HEK293 (cell line): ENCODE data around the gene STRN4.

Source experiments
- AEBP2 ChIP-seq: fragments of 450-650 bp; formaldehyde crosslinking; IDR thresholded peaks from 2 replicates; pipeline ENCODE4 v1.5.1; 2016; ENCODE audit warnings: missing biosample characterization, missing genetic modification characterization, borderline replicate concordance
- BCL11A ChIP-seq: fragments of 450-650 bp; formaldehyde crosslinking; IDR thresholded peaks from 2 replicates; pipeline ENCODE4 v1.5.1; 2016; ENCODE audit warnings: low read depth, missing biosample characterization, missing genetic modification characterization
- PRDM4 ChIP-seq: fragments of 450-650 bp; formaldehyde crosslinking; IDR thresholded peaks from 2 replicates; pipeline ENCODE4 v1.5.1; 2017; ENCODE audit warnings: missing biosample characterization, missing genetic modification characterization
- REPIN1 ChIP-seq: fragments of 450-650 bp; formaldehyde crosslinking; IDR thresholded peaks from 2 replicates; pipeline ENCODE4 v1.5.1; 2017; ENCODE audit warnings: missing biosample characterization, missing genetic modification characterization, low read depth
- SCRT2 ChIP-seq: fragments of 450-650 bp; formaldehyde crosslinking; IDR thresholded peaks from 2 replicates; pipeline ENCODE4 v1.5.1; 2016; ENCODE audit warnings: missing biosample characterization, missing genetic modification characterization
- ZBTB10 ChIP-seq: fragments of 450-650 bp; formaldehyde crosslinking; IDR thresholded peaks from 2 replicates; pipeline ENCODE4 v1.5.1; 2016; ENCODE audit warnings: missing biosample characterization, missing genetic modification characterization
- ZBTB11 ChIP-seq: fragments of 450-650 bp; formaldehyde crosslinking; conservative IDR thresholded peaks from 2 replicates; pipeline ENCODE4 v1.5.1; 2016; ENCODE audit warnings: low read depth, missing biosample characterization, missing genetic modification characterization
- ZBTB6 ChIP-seq: fragments of 450-650 bp; formaldehyde crosslinking; IDR thresholded peaks from 2 replicates; pipeline ENCODE4 v1.5.1; 2017; ENCODE audit warnings: missing biosample characterization, missing genetic modification characterization
- ZNF121 ChIP-seq: fragments of 450-650 bp; formaldehyde crosslinking; IDR thresholded peaks from 2 replicates; pipeline ENCODE4 v1.5.1; 2016; ENCODE audit warnings: missing biosample characterization, missing genetic modification characterization
- ZNF140 ChIP-seq: fragments of 450-650 bp; formaldehyde crosslinking; IDR thresholded peaks from 2 replicates; pipeline ENCODE4 v1.5.1; 2016; ENCODE audit warnings: missing biosample characterization, missing genetic modification characterization
- ZNF169 ChIP-seq: fragments of 450-650 bp; formaldehyde crosslinking; IDR thresholded peaks from 2 replicates; pipeline ENCODE4 v1.5.1; 2016; ENCODE audit warnings: missing biosample characterization, missing genetic modification characterization
- ZNF18 ChIP-seq: fragments of 450-650 bp; formaldehyde crosslinking; IDR thresholded peaks from 2 replicates; pipeline ENCODE4 v1.5.1; 2016; ENCODE audit warnings: missing biosample characterization, missing genetic modification characterization
- ZNF221 ChIP-seq: fragments of 450-650 bp; formaldehyde crosslinking; IDR thresholded peaks from 2 replicates; pipeline ENCODE4 v1.5.1; 2017; ENCODE audit warnings: missing biosample characterization, missing genetic modification characterization, borderline replicate concordance
- ZNF335 ChIP-seq: fragments of 450-650 bp; formaldehyde crosslinking; conservative IDR thresholded peaks from 2 replicates; pipeline ENCODE4 v1.5.1; 2016; ENCODE audit warnings: missing biosample characterization, missing genetic modification characterization
- ZNF341 ChIP-seq: fragments of 450-650 bp; formaldehyde crosslinking; IDR thresholded peaks from 2 replicates; pipeline ENCODE4; 2016; ENCODE audit warnings: low read depth, missing biosample characterization, missing genetic modification characterization
- ZNF639 ChIP-seq: fragments of 450-650 bp; formaldehyde crosslinking; IDR thresholded peaks from 2 replicates; pipeline ENCODE4 v1.5.1; 2016; ENCODE audit warnings: missing biosample characterization, missing genetic modification characterization
- ZNF660 ChIP-seq: fragments of 450-650 bp; IDR thresholded peaks from 2 replicates; pipeline ENCODE4 v1.5.1; 2018; ENCODE audit warnings: missing biosample characterization, mild to moderate bottlenecking, missing genetic modification characterization
- ZNF664 ChIP-seq: fragments of 450-650 bp; formaldehyde crosslinking; IDR thresholded peaks from 2 replicates; pipeline ENCODE4 v1.5.1; 2016; ENCODE audit warnings: missing biosample characterization, missing genetic modification characterization
- ZNF677 ChIP-seq: fragments of 450-650 bp; IDR thresholded peaks from 2 replicates; pipeline ENCODE4 v1.5.0; 2018; ENCODE audit warnings: missing biosample characterization, mild to moderate bottlenecking, missing genetic modification characterization, moderate library complexity
- ZNF843 ChIP-seq: fragments of 450-650 bp; formaldehyde crosslinking; IDR thresholded peaks from 2 replicates; pipeline ENCODE4 v1.5.1; 2016; ENCODE audit warnings: missing biosample characterization, missing genetic modification characterization
- ZSCAN5A ChIP-seq: fragments of 450-650 bp; formaldehyde crosslinking; IDR thresholded peaks from 2 replicates; pipeline ENCODE4 v1.5.1; 2016; ENCODE audit warnings: missing biosample characterization, missing genetic modification characterization

Gene STRN4

GRCh38 chr19:46788262-46788967 is 42.2 kb upstream of the STRN4 start, which contains the start of gene SLC1A5 (continued):
- TF ChIP-seq ZNF335 (tag by site-specific recombination) (peak; percentile 50), ZBTB11 (peak; percentile 57), BCL11A (tag by site-specific recombination) (no peak), ZSCAN5A (no peak), ZNF664 (tag by site-specific recombination) (no peak), ZNF121 (tag by site-specific recombination) (no peak), ZBTB10 (tag by site-specific recombination) (no peak; the same call in 1 of the 2 replicates), ZNF660 (tag by site-specific recombination) (peak; percentile 95), ZNF341 (tag by site-specific recombination) (0 out of 2 replicates have a peak, but pooled peaks have one; percentile 23), PRDM4 (0 out of 2 replicates have a peak, but pooled peaks have one; percentile 19), ZNF639 (tag by site-specific recombination) (peak; percentile 59; the same call in 1 of the 2 replicates), ZNF677 (tag by site-specific recombination) (no peak), ZNF140 (tag by site-specific recombination) (no peak), ZNF169 (tag by site-specific recombination) (no peak), ZNF18 (tag by site-specific recombination) (no peak), ZBTB6 (tag by site-specific recombination) (no peak; the same call in 1 of the 2 replicates), AEBP2 (tag by site-specific recombination) (no peak), ZNF843 (0 out of 2 replicates have a peak, but pooled peaks have one; percentile 20), SCRT2 (tag by site-specific recombination) (no peak), REPIN1 (0 out of 2 replicates have a peak, but pooled peaks have one; percentile 19), ZNF221 (tag by site-specific recombination) (no peak)
